ENCODE results near the gene TAF4B.

DNA sequence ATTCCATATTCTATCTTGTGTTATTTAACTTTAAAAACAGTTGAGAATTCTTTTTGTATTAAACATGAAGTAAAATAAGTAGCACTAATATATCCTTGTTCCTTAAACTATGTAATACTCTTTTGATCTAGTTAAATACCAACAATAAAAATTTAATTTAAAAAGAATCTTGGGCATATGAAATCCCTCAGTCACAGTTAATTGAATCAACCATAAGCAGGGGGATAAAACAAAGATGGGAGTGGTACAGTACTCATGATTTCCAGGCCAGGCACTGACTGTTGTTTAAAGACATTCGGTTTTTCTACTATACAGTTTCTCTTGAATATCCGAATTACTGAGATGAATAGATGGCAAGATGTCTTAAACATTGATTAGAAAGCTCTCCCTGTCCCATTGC lies 99.5 kb downstream of the TAF4B start:
- TF ChIP-seq CTCF (IDR thresholded peaks at IDR 0.05) = no peak
- no peak for TF ChIP-seq POLR2A (IDR thresholded peaks at IDR 0.05)

Data from testis (tissue), 2 donors.